ENCODE measurements around the gene UNC5A. TPM values are rescaled to one million over a fixed set of nuclear protein-coding genes. Genes with fewer than 3 reads are reported as not detected.

Gene UNC5A
- total RNA-seq, 1 donor from 2014 or later, result 0.40 TPM

DNA sequence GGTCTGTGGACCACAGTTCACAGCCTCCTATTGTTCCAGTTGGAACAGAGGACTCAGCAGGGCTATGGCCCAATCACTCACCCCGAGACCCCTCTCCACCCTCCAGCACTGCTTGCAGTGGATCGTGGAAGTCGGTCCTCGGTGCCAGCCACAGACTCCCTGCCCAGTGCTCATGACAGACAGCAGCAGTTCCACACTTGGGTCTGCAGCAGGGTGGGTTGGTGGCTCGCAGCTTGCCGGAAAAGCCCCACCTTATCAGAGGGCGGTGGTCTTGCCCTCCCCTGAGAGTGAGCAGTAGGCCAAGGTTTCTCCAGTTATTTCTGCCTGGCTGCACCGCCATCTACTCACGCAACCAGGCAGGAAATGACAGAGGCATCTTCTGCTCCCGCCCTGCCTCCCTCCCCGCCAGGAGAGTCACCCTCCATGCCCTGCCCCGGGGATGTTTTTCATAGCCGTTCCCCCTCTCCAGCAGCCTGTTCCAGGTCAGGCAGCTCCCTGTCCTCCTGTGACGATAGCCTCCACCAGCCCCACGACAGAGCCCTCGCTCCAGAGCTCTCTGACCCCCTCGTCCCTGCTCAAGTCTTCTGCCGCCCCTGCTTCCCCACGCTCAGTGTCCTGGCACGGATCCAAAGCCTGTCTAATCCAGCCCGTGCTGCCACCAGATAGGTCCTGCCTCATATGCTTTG, 34.5 kb downstream of the UNC5A start:
- DNase-seq (ENCODE audit: low read depth in 2 of 2), result peak in 1 of 2 donors; percentile 9

DNA sequence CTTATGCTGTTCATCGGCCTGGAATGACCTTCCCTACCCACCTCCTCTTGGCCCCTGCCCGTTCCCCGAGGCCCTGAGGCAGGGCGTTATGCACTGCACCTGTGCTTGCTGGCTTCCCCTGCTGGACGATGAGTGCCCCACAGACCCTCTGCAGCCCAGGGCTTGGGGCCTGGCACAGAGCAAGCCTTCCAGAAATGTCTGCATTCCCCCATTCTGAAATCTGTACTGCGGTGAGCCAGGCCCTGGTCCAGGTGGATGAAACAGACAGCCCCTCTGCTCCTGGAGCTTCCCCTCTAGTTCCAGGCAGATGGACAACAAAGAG, 35.0 kb downstream of the UNC5A start:
- DNase-seq (ENCODE audit: low read depth in 2 of 2), result no peak

DNA sequence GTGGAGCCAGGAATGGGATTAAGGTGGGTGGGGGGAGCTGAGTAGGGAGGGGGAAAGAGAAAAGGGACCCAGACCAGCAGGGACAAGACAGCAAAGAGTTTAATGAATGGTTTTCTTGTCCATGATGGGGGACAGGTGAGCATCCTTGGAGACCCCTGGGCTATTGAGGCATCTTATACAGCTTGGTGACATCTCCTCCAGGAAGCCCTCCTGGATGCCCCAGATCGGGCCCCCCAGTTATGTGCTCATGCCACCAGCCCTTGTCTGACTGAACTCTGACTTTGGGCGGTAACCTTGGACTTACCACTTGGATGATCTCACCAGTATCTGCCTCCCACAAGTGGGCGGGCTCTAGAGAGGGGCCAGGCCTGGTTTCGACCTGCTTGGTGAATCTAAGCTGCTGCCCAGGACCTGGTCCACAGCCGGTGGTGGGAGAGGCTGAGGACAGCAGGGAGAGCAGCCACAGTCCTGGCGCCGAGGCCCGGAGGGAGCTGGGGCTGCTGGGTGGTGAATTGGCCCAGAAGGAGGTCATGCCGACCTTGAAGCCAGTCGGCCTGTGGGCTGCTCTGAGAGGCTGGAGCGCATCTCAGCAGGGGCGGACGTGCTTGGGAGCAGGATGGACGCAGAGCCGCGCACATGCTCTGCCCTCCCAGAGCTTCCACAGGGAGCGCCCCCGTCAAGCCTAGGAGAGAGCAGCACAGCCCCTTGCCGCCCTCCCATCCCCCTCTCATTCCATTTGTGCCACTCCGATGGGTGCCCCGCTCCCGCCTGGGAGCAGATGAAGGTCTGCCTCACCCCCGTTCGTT, 36.2 kb downstream of the UNC5A start:
- DNase-seq (ENCODE audit: low read depth in 2 of 2), result no peak

DNA sequence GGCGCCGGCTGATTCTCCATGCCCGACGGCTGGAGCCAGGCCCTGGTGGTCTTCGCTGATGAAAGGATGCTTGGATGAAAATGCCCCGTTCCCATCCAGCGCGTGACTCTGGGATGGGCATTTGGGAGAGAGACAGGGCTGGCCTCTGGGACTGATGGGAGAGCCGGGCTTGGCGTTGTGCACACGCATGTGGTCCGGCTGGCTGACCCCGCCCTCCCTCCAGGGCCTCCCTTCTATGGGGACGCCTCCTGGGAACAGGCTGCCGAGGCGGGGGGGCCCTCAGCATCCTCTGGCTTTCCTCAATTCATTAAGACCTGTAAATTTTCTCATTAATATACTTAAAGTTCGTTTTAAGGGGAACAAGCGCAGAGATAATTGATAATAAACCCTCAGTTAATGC, 36.8 kb downstream of the UNC5A start:
- no peak for DNase-seq (ENCODE audit: low read depth in 2 of 2)

DNA sequence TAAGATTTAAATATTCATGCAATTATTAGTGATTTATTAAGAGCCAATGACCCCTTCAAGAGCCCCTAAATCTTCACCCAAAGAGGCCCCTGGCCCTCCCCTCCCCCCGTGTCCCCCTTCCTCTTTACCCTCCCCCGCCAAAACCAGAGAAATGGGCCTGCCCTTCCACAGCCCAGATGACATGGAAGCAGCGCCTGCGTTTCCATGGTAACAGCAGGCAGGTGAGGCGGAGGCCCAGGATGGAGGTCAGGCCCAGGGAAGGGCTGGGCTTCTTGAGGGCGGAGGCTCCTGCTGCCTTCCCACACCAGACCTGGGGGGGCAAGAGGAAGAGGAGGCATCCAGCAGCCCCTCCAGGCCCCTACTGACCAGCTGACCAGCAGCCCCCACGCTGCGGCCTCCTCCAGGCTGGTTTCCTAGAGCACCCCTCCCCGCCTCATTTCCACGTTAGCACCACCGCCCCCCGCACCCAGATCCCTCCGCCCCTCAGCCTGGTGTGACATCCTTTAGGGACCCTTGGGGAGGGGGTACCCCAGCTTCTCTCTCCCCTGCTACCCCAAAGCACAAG, 37.4 kb downstream of the UNC5A start:
- no peak for DNase-seq (ENCODE audit: low read depth in 2 of 2)

DNA sequence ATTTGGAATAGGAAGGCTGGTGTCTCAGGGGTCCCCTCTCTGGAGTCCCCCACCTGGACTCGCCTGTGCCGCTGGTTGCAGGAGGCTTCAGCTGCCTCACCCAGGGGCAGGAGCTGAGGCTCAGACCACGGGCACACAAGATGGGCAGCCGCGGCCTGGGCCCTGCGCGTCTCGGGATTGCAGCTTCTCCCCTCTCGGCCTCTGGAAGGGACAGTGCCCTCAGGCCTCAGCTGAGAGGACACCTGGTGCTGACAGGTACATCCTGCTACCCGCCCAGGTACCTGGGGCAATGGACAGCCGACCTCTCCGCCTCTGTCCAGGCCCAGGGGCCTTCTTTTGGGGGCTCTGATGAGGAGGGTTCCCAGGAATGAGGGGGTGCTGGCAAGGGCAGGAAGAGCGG, 38.3 kb downstream of the UNC5A start:
- DNase-seq (ENCODE audit: low read depth in 2 of 2), result no peak

DNA sequence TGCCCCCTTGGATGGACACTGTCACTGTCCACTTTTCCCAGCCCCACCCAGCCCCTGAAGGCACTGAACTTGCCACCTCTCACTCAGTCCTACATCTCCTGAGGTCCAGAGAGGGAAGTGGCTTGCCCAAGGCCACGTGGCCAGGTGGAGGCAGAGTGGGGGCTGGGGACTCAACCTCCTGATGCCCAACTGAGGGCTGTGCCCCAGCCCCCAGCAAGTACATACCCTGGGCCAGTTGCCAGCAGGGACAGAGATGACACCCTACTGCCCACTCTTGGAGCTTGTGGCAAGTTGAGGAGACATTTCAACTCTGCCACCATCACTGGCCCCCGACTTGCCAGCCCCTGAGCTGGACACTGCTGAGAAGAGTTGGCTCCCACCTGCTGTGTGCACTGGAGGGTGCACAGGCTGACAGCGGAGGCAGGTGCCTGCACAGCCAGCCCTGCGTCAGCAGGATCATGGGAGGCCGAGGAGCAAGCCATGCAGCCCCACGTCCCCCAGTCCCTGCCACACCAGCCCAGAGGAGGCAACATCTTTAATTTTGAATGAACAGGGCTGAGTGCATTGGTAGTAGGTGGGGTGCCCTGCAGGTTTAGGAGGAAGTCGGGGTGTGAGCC, 39.4 kb downstream of the UNC5A start:
- no peak for DNase-seq (ENCODE audit: low read depth in 2 of 2)

DNA sequence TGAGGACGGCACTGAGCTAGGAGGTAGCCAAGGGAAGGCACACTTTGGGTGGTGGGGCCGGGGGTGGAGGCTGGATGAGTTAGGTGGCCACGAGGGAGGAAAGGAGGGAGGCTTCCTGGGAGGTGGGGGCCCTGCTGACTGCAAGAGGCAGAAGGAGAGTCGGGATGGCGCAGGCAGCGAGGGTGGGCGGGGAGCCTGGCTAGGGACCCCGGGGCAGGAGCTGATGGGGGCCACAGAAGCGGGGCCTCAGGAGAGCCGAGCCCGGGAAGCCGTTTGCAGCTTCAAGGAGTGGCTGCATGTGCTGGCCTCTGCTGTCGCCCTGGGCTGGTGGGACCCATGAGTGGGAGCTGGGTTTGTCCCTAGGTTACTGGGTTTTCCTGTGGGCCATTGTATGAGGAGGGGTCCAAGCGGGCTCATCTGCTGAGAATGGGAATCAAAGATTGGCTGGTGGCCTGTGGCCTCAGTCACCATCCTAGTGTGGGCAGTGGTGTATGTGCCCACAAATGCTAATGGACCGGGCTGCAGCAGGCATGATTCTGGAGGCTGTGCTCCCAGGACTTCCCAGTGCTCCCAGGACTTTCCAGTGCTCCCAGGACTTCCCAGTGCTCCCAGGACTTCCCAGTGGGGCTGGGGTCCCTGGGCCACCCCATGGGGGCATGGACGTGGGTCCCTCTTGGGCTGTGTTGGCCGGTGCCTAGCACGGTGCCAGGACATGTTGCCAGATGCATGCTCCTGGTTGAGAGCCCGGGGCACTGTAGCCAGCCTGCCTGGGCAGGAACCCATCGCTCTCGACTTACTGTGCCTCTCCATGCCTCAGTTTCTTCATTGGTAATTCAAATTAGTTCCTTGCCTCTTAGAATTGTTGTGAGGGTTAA, 40.2 kb downstream of the UNC5A start:
- DNase-seq (ENCODE audit: low read depth in 2 of 2), result no peak

DNA sequence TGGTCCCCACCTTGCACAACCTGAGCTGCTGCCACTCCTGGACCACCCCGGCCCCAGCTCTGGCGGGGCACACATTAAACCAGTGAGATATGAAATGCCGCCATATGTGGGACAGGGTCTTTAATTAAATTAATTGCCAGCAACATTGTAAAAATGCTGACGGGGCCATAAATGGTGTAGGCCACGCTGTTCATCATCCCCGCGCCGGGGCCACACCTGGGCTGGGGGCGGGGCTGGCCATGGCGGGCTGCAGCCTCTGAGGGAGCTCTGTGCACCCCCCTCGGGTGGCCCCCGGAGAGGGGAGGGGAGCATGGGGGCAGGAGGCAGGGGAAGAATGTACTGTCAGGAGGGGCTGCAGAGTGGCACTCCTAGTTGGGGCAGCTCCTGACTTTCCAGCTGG, 41.0 kb downstream of the UNC5A start:
- DNase-seq (ENCODE audit: low read depth in 2 of 2), result no peak

DNA sequence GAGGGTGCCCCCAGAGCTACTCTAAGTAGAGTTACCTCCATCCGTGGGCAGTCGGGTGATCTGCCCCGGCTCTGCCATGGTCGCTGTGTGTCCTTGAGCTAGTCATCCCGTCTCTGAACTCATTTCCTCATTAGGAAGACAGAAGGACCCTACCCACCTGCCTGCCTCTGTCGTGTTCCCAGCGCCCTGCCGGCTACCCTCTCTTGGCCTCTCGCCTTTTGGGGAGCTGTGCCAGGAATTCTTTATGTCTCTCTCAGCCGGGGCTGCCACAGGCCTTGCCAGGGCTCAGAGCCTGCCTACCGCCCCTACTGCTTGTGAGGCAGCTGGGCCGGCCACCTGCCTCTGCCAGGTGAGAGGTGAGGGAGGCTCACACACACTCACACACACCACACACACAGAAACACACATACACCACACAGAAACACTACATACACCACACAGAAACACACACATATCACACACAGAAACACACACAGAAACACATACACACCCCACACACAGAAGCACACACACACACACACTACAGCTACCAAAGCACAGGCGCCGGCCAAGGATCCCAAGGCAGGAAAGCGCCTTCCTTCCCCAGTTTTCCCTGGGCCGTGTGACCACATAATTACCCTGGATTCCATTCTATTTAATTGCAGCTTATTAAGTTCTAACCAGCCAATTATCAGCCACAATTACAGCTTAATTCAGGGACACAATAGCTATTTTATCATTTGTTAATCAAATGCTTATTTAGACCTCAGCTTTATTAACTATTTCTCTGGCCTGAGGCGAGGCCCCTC, 41.7 kb downstream of the UNC5A start:
- DNase-seq (ENCODE audit: low read depth in 2 of 2), result no peak

DNA sequence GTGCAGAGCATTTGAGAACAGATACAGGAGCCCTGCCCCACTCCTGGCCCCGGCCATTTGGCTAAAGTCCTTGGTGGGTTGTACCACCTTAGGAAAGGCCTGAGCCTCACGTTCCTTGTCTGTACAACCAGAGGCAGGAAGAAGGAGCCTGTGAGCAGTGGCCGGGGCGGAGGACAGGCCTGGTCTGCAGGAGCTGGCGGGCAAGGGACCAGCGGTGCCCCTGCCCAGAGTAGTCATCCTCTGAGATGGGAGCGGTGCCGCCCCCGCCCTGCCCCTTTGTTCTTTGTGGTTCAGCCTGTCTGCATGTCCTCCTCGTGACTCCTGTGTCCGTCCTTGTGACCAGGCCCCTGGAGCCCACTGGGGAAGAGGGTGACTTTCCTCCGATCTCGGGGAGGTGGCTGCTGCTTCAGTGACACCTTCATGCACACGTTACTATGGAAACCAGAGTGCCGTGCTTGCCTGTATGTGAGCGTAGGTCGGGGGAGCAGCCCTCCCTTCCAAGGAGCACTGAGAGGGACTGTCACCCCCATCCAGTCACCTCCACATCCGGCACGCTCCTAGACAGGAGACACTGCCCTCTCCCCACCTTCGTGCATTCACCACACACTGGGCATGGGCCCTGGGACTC, 42.9 kb downstream of the UNC5A start:
- DNase-seq (ENCODE audit: low read depth in 2 of 2), result no peak

DNA sequence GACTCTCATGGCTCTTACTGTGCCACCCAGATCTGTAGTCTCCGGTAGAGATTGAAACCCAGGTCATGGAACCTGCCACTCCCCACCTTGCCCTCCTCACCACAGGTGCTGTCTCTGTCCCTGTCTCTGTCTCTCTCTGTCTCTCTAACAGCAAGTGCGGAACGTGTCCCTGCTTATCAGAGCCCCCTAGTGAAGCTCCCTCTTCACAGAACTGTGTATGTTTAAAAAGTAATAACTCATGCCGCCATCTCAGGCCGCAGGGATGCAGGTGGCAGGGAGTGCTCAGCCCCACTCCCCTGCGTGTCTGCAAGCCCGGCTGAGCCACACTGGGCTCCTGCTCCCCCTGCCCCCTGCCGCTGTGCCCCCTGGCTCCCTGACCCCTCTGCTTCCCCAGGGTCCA, 43.8 kb downstream of the UNC5A start:
- no peak for DNase-seq (ENCODE audit: low read depth in 2 of 2)

DNA sequence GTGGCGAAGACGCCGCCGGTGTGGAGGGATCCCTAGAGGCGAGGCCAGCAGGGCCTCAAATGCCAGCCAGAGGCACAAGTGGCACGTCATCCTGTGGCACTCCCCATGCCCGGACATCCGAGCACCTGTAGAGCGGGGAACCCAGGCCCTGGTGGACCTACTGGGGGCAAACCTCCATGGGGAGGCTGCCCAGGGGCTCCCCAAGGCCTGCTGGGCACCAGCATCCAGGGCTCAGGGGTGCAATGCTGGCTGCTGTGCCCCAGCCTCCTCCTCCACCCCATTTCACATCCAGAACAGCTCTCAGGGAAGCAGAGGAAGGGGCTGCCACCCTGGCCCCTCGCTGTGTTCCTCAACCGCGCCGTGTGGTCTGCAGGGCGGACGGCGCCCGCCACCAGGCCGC, 45.2 kb downstream of the UNC5A start:
- DNase-seq (ENCODE audit: low read depth in 2 of 2), result no peak

DNA sequence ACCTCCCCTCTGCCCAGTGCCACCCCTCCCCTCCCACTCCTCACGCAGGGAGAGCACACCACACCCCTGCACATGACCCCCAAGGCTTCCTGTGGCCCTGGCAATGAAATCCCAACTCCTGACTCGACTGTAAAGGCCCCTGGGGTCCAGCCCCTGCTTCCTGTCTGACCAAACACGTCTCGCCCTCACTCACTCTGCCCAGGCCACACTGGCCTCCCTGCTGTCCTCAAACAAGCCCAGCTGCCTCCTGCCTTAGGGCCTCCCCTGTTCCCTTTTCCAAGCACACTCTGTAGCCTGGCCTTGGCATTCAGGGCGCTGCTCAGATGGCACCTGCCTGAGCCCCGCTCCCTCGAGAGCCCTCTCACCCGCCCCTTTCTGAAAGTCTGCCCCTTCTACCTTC, 46.4 kb downstream of the UNC5A start:
- no peak for DNase-seq (ENCODE audit: low read depth in 2 of 2)

DNA sequence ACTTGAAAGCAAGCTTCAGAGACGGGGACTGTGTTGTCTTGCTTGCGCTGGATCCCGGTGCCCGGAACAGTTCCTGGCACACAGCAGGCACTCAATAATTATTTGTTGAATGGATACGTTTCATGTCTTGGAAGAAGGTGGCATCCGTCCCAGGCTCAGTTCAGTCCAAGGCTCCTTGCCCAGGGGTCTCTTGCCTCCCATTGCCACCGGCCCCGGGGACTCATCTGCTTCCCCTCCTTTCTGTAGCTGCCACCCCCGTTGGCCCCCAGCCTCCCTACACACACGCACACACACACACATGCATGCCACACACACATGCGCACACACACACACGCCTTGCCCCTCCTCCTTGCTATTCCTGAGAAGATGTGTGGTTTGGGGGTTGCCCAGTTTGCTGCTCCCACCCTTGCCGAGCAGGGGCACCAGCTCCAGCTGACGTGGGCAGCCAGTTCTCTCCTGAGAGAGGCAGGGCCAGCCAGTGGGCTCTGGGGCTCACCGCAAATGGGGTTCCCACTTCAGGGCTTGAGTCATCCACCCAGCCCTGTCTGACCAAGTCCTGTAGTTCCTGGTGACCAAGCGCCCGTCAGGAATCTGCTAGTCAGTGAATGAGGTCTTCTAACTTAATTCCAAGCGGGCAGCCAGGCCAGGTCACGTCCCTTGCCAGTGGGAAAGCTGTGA, 47.0 kb downstream of the UNC5A start:
- no peak for DNase-seq (ENCODE audit: low read depth in 2 of 2)

DNA sequence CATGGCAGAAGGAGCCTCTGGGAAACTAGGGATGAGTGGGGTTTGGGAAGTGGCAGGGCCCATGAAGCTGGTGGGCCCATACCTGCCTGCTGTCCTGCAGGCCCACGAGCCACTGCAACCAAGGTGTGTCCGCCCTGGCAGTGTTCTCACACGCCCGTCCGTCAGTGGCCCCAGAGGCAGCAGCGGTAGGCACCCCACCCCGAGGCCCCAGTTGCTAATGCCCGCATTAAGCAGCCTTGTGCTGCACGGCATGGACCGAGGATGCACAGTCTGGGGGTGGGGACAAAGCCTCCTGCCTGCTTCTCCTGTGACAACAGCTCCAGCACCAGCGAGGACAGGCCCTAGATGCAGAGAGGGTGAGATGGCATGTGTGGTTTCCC, 47.5 kb downstream of the UNC5A start:
- no peak for DNase-seq (ENCODE audit: low read depth in 2 of 2)

DNA sequence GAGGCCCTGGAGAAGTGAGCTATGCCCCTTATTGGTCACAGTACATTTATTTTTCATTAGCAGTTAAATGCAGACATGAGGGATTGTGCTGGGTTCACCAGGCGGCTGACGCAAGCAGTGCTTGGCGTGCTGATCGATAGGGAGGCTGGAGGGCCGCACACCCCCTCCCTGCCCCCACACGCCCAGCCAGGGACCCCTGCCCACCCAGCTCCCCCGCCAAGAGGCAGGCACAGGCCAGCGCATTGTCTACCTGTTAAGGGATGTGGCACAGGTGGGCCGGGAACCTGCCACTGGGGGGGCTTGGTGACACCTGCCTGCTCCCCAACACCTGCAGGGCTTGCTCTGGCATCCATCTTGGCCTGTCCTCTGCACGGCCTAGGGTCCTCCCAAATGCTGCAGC, 49.6 kb downstream of the UNC5A start:
- DNase-seq (ENCODE audit: low read depth in 2 of 2), result no peak

DNA sequence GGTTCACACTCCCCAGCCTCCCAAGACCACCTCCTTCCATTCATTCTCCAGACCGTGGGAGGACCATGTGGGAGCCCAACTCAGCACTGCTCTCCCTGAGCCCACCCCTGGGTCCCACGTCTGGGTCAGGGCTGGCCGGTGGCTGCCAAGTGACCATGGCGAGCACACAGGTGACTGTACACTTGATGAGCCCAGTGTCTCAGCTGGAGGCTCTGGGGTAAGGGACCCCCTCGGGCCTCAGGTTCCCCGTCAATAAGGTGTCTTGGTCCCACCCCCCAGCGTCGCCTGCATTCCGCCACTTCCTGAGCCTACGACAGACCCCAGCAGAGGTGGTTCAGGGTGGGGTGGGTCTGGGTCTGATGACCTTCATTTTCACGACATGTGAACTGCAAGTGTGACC, 50.0 kb downstream of the UNC5A start:
- no peak for DNase-seq (ENCODE audit: low read depth in 2 of 2)

DNA sequence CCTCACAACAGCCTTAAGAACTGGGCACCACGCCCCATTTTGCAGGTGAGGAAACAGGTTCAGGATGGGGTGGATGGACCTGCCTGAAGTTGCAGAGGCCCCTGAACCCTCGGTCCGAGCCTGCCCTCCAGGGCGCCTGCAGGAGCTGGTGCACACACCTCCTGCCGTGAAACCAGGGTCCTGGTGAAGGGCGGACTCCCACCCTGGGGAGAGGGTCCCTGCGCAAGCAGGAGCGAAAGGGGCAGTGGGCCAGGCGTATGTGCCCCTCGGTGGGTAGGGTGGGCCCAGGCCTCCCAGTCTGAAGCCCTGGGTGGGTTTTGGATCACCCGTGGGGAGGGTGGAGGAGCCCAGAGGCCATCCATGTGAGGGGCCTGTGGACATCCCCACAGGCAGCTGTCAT, 50.9 kb downstream of the UNC5A start:
- no peak for DNase-seq (ENCODE audit: low read depth in 2 of 2)

All from lung microvascular endothelial cell (primary cell).